GM18873 (cell line): ENCODE measurements around the gene YARS2.
"Not testable (repeated sequence)": the region's sequence is repeated elsewhere in the genome, so short reads cannot be mapped to it uniquely, and the experiment has no call there.

ENCODE experiments used
- ATAC-seq: cut with Tn5 transposase; IDR thresholded peaks from one replicate; pipeline ENCODE4 v1.9.1; 2021; ENCODE audit warnings: mild to moderate bottlenecking, moderate library complexity, moderate number of reproducible peaks; ENCODE audit not compliant: unreplicated experiment, low FRiP score

The YARS2 gene

DNA sequence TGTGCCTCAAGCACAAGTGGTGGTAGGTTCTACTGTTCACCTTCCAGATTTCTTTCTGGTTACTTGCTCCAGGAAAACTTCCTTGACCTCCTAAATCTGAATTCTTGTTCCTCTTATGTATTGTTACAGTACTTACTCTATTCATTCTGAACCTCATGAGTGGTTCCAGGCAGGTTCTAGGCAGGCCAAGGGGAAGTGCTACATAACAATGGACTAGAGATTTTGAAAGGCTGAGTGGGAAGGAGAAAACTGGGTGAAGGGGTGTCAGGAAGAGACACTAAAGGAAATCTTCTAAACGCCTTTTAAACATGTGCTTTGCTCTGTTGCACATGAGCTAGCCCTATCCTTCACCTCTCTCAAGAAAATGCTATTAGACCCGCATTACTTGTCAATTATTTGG lies 1.6 kb downstream of the YARS2 start:
- no peak for ATAC-seq

DNA sequence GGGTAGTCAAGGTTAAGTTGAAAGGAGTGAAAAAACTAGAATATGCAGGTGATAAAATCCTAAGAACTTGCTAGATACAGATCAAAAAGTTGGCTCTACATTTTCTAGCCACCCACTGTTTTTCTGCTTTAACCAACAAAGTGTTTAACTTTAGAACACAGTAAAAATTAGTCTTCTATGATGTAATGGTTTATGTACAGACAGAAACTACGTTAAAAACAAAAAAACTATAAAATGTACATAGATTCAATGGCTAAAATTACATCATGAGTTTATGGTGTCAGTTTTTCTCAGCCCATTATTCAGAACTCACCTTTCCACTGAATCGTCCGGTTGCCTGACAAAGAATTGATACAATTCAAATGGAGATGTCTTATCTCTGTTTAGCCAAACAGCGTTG lies 2.1 kb downstream of the YARS2 start:
- ATAC-seq: no peak

DNA sequence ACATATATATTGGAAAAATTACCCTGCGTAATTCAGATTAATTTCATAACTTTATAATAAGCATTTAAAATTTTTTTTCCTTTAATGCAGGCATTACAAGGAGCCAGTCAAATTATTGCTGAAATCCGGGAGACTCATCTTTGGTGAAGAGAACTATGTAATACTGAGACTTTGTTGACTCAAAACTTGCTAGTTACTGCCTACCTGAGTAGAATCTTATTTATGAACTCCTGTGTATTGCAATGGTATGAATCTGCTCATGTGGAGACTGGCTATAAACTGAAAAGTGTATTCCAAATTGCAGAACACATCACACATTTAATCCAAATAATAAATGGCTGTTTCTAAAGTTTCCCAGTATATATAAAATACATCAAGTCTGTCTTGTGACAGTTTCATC lies 12.4 kb downstream of the YARS2 start:
- ATAC-seq: no peak

DNA sequence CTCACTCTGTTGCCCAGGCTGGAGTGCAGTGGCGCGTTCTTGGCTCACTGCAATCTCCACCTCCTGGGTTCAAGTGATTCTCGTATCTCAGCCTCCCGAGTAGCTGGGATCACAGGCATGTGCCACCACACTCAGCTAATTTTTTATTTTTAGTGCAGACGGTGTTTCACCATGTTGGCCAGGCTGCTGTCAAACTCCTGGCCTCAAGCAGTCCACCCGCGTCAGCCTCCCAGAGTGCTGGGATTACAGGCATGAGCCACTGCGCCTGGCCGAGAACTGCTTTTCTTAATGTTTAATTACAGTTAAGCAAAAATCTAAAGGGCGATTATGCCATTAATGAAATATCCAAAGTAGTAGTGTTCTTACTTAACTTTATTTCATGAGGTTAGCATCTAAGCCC lies 13.6 kb downstream of the YARS2 start:
- no peak for ATAC-seq

DNA sequence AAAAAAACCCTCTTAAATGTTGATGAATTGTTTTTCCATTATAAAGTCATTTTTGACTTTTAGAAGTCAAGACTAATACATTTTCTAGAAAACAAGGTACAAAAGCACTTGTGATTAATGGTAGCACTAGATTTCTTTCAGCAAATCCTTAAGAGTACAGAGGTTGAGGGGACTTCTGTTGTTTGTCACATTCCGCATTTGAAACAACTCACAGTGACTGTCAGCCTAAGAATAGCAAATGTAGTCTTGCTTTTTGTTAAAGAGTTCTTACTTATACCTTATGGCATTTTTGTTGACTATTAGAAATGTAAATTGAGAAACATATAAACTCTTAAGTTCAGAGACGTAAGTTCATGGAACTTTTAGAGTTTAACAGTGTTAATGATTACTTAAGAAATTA lies 16.4 kb downstream of the YARS2 start:
- no peak for ATAC-seq

DNA sequence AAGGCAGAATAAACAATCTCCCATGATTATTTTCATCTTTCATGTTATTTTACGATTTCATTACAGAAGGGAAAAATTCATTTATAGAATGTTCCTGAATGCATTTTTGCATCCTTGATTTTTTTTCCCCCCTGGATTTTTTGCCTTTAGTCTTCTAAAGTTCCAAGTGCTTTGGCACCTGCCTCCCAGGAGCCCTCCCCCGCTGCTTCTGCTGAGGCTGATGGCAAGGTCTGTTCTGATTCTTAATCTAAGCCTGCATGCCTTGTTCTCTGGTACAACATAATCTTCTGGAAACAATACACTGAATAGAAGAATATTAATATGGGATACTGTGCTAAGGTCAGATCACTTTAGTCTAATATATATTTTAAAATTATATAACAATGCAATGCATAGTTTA lies 18.0 kb downstream of the YARS2 start:
- ATAC-seq: no peak

DNA sequence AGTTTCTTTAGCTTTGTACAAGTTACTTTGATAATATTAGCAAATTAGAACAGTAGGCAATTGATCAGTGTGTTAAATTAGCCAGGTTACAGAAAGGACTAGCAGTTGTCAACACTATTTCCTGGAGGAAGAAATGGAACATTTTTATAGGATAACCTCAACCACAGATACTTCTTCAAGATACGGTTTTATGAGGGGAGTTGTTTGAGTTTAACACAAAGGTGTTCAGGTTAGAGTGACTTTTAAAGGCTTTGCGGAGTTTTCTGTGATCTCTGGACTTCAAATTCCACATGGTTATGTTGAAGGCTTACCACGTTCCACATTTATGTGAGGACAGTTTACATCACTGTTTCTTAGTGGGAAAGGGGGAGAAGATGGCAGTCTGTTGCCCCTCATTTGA lies 19.3 kb downstream of the YARS2 start:
- ATAC-seq: no peak

DNA sequence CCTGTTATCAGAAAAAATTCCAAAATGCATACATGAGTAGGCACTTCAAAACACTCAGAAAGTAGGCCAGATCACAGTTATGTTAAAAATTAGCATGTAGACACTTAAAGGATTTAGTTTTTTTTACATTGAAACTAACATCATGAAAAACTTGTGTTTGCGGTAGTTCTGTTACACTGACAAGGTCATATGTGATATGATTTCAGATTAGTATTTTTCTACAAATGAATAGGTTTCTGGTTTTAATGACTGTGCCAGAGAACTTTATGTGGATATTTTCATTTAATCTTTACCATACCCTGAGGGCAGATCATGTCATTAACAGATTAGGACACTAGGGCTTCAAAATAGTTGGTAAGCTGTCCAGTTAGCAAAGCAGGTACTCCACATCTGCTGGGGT lies 20.7 kb downstream of the YARS2 start:
- ATAC-seq: no peak

DNA sequence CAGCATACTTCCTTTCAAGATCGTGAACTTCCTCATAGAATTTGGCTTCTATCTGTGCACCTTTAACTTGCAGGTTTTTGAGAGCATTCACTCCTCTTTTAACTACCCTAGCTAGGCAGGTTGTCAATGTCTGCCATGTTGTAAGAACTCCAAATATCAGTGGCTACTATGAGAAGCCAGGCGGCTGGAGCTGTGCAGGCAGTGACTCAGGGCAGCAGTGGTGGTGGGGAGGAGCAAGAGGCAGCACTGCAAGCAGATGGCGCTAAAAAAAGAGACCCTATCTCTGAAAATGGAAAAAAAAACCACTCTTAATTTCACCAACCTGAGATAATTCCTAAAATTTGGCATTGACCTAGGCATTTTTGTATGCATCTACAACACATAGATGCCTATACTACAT lies 28.5 kb downstream of the YARS2 start:
- no peak for ATAC-seq

DNA sequence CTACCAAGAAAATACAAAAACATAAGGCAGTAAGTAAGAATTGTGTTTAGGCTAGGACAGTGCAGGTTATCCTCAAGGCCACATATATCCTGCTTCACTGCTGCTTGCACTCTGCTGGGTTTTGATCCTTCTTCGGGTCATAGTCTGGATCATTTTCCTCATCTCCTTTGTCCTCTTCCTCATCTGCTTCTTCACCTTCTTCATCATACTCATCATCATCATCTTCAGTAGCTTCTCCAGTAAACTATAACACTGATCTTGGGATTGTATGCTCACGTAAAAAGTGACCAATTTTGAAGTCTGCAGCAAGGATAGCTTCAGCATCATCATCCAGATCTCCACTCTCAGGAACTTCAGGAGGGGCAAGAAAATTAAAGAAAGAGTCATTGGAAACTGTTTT lies 29.4 kb downstream of the YARS2 start:
- no peak for ATAC-seq

DNA sequence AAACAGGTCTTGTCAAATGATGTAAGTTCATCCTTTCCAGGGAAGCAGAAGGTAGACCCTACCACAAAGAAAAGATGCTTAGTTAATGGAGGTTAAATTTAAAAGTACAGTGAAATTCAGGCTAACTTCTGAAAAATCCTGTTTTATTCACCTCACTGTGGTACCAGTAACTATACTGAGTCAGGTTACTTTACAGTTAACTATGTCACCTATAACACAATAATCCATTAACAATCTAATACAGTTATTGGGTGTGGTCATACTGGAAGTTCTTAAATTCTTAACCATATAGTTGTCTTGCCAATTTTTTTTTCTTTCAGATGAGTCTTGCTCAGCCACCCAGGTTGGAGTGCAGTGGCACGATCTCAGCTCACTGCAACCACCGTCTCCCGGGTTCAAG lies 30.4 kb downstream of the YARS2 start:
- ATAC-seq: not testable (repeated sequence)

DNA sequence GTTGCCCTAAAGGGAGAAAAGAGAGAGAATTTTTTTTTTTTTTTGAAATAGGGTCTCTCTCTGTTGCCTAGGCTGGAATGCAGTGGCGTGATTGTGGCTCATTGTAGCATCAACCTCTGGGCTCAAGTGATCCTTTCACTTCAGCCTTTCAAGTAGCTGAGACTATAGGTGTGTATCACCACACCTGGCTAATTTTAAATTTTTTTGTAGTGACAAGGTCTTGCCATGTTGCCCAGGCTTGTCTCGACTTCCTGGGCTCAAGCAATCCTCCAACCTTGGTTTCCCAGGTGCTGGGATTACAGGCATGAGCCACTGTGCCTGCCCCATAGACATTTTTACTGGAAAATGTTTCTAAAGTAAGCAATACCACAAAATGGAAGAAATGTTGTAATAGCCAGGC lies 36.8 kb downstream of the YARS2 start:
- ATAC-seq: no peak

DNA sequence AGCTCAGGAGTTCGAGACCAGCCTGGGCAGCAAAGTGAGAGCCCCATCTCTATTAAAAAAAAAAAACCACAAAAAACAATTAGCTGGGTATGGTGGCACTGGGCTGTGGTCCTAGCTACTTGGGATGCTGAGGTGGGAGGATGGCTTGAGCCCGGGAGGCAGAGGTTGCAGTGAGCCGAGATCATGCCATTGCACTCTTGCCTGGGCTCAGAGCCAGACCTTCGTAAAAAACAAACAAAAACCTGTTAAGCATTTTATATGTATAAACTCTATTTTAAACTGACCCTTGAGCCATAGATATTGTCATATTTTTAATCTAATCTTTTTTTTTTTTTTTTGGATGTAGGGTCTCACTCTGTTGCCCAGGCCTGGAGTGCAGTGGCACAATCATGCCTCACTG lies 40.9 kb downstream of the YARS2 start:
- no peak for ATAC-seq

DNA sequence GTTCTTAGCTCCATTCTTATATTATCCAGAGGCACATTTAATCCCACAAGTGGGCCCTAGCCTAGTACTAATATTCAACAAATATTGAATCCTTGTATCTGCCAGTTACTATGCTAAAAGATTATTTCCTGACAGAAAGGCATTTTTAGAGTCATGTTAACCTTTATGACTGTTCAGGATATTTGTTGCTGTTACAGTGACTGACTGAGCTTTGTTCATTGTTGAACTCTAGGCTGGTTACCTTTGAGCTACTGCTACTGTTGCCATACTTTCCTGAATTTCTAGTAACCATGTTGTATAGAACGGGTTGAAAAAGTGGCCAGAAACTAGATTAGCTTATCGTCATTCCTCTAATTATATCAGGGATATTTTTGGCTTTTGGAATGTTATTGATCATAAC lies 46.8 kb downstream of the YARS2 start:
- no peak for ATAC-seq

DNA sequence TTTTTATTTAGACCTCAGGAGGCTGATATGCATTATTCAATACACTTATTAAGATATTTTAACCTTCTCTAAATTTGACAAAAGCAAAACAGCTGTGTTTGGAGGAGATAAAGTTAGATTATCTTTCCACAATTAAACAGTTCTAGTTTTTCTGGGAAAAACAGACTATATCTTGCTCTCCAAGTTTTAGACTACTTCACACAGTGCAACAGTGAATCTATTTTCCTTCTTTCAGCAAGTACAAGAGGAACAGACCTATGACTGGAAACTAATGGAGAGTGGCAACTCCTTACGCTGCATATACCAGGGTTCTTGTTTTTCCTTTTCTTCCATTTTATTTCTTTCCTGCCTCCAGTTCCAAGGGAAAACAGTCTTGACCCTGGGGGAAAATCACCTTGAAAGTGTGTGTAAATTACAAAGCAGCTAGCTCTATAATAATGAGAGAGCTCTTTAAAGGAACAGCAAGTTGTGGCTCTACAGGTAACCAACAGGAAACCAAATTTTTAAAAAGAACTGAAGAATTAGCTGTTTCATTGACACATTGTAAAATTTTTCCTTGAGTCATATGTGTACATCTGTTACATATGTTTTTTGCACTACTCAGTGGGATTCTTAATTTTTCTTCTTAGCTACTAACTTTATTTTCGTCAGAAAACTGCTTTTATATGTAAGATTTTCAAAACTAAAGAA lies 49.2 kb downstream of the YARS2 start:
- ATAC-seq: no peak

DNA sequence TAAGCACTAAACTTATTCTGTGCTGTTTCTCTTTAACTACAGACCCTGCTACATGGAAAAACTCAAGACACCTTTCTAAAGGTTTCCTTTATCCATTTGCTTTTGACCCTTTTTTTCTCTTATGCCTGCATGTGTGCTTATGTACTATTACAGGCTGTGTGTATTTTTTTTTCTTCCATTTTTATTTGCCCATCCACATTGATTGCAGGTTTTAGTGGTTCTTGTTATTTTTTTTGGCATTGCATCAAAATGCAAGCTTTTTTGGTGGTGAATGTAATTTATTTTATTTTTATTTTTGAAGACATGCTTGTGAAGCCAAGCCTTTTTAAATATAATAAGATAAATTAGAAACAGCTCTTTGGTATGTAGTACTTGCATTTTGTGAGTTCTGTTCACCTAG lies 49.9 kb downstream of the YARS2 start:
- ATAC-seq: no peak

DNA sequence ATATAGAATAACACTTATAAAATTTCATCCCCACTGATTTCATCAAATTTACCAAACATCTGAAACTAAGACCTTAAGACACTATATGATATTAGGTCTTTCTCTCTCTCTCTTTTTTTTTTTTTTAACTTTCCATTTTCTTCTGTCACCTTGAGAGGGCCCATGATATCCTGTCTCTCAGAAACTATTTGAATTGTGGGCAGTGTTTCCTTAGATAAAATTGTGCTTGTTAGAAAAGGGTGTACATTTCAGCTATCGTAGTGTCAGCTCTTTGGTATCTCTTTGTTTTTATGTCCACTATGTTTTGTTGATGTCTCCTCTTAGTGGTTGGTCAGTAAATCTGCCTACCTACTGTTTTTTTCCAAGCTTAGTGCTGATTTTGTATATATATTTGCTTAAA lies 52.8 kb downstream of the YARS2 start:
- ATAC-seq: no peak

DNA sequence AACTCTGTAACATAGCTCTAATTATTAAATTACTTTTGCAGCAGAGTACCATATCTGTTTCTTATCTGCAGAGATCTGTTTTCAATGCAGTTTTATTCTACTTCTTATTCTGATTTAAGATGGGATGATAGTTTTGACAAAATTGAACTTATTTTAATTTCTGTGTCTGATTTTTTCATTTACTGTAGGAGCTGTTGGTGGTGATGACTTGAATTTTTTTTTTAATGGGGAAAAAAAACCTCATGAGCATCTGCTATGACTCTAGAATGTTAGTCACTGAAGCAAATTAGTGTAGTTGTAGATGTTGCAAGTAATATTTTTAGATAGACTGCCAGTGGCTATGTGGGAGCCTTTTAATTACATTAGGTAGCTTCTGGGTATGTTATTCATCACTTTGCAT lies 53.2 kb downstream of the YARS2 start:
- no peak for ATAC-seq

DNA sequence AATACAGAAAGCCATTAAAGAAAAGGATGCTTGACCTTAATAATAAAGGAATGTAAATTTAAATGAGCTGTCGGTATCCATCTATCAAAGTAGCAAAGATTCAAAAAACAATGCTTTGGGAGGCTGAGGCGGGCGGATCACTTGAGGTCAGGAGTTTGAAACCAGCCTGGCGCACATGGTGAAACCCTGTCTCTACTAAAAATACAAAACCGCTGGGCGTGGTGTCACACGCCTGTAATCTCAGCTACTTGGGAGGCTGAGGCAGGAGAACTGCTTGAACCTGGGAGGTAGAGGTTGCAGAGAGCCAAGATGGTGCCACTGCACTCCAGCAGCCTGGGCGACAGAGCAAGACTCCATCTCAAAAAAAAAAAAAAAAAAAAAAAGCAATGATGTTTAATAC lies 56.3 kb downstream of the YARS2 start:
- not testable (repeated sequence) for ATAC-seq

DNA sequence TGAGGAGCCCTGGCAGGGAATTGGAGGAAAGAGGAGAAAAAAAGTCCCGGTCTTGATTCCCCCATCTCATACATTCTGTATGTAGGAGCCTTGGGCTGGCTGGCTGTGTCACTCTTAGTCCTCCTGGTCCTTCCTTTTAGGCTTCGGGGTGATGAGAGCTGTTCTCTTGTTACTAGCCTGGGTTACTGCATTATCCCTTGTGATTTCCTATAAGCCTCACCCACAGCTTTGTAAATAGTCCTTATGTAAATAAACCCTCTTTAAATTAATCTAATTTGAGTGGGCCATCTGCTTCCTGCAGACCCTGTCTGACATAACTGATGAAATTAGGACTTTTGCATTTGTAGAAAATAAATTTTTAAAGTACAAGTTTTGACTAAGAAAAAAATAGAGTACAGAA lies 57.4 kb downstream of the YARS2 start:
- ATAC-seq: no peak

DNA sequence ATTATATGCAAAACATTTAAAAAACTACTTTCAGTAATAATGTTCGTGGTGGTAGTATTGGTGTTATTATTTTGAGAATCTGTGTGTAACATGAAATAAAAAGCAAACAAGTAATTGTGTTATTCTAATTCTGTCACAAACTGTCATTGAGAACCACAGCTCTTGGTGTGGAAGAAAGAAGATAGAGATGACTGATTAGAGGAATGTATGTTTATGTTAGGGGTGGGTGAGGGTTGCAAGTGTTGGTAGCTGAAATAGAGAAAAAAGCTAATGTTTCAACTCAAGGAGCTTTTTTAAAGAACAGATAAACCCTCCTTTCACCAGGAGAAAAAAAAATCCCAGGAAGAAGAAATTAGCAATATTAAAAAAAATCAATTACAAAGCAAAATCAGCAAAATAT lies 58.3 kb downstream of the YARS2 start:
- ATAC-seq: no peak
